HEK293 (cell line): ENCODE results near the gene PHACTR1.

ENCODE experiments used
- CTCF ChIA-PET: fragments of 350-600 bp; formaldehyde crosslinking; extraction: SDS; loops from one replicate; lab custom pipeline; 2021; ENCODE audit warnings: antibody characterized with exemption; lab: Yijun Ruan, JAX
- POLR2A ChIA-PET: fragments of 300-600 bp; formaldehyde crosslinking; extraction: SDS; loops from one replicate; lab custom pipeline; 2020; ENCODE audit warnings: antibody characterized with exemption, inconsistent platforms; lab: Yijun Ruan, JAX
- H3K27ac ChIP-seq: fragments of 200-500 bp; sonication (Bioruptor generic); 2 replicates; pipeline ENCODE4 v1.5.1; 2014; ENCODE audit warnings: low read depth, low read length, control low read depth, inconsistent platforms; ENCODE audit errors: extremely low read depth
- H3K36me3 ChIP-seq, 2 experiments: fragments of 200-500 bp in 1 of 2; sonication (Bioruptor generic) in 1 of 2; 1 replicate in 1 of 2; 2 replicates in 1 of 2; pipeline ENCODE4 v1.5.1; 2014 to 2017; ENCODE audit warnings: inconsistent platforms in 2 of 2, low read length in 2 of 2; ENCODE audit not compliant: control insufficient read depth in 2 of 2, insufficient read depth in 1 of 2
- H3K4me1 ChIP-seq: fragments of 200-500 bp; sonication (Bioruptor generic); 2 replicates; pipeline ENCODE4 v1.5.1; 2014; ENCODE audit warnings: mild to moderate bottlenecking, low read length, inconsistent platforms; ENCODE audit not compliant: control insufficient read depth, insufficient read depth
- H3K4me3 ChIP-seq: 2 replicates; pipeline ENCODE4 v1.5.1; 2011; ENCODE audit warnings: low read depth, mild to moderate bottlenecking, control low read depth, low read length, moderate library complexity
- H3K9me3 ChIP-seq: fragments of 200-500 bp; sonication (Bioruptor generic); 2 replicates; pipeline ENCODE4 v1.5.1; 2014; ENCODE audit warnings: low read depth, low read length, inconsistent platforms; ENCODE audit not compliant: control insufficient read depth, insufficient read depth
- EGR2 ChIP-seq: fragments of 450-650 bp; formaldehyde crosslinking; IDR thresholded peaks from 2 replicates; pipeline ENCODE4 v1.5.1; 2016; ENCODE audit warnings: low read depth, missing biosample characterization, missing genetic modification characterization
- KLF8 ChIP-seq: fragments of 450-650 bp; formaldehyde crosslinking; IDR thresholded peaks from 2 replicates; pipeline ENCODE4 v1.5.1; 2016; ENCODE audit warnings: missing biosample characterization, missing genetic modification characterization
- KLF9 ChIP-seq: fragments of 450-650 bp; formaldehyde crosslinking; IDR thresholded peaks from 2 replicates; pipeline ENCODE4 v1.5.1; 2016; ENCODE audit warnings: missing biosample characterization, missing genetic modification characterization, low read depth
- MEIS1 ChIP-seq: sonication (generic); formaldehyde crosslinking; IDR thresholded peaks from 2 replicates; pipeline ENCODE4 v1.8.1; 2022; ENCODE audit warnings: missing genetic modification reagents, mild to moderate bottlenecking, borderline replicate concordance
- REST ChIP-seq: fragments of 450-650 bp; formaldehyde crosslinking; IDR thresholded peaks from 2 replicates; pipeline ENCODE4 v1.5.1; 2016; ENCODE audit warnings: missing biosample characterization, missing genetic modification characterization
- SCRT2 ChIP-seq: fragments of 450-650 bp; formaldehyde crosslinking; IDR thresholded peaks from 2 replicates; pipeline ENCODE4 v1.5.1; 2016; ENCODE audit warnings: missing biosample characterization, missing genetic modification characterization
- ZFHX2 ChIP-seq: fragments of 450-650 bp; formaldehyde crosslinking; conservative IDR thresholded peaks from 2 replicates; pipeline ENCODE4 v1.5.1; 2016; ENCODE audit warnings: missing biosample characterization, missing genetic modification characterization
- ZNF114 ChIP-seq: fragments of 450-650 bp; formaldehyde crosslinking; IDR thresholded peaks from 2 replicates; pipeline ENCODE4 v1.5.0; 2017; ENCODE audit warnings: missing biosample characterization, missing genetic modification characterization
- ZNF19 ChIP-seq: fragments of 450-650 bp; formaldehyde crosslinking; IDR thresholded peaks from 2 replicates; pipeline ENCODE4; 2016; ENCODE audit warnings: missing biosample characterization, missing genetic modification characterization, low read depth
- ZNF37A ChIP-seq: fragments of 450-650 bp; IDR thresholded peaks from 2 replicates; pipeline ENCODE4 v1.5.1; 2018; ENCODE audit warnings: missing biosample characterization, missing genetic modification characterization
- ZNF585B ChIP-seq: fragments of 450-650 bp; formaldehyde crosslinking; IDR thresholded peaks from 2 replicates; pipeline ENCODE4 v1.5.1; 2016; ENCODE audit warnings: missing biosample characterization, missing genetic modification characterization
- ZNF654 ChIP-seq: fragments of 450-650 bp; formaldehyde crosslinking; IDR thresholded peaks from 2 replicates; pipeline ENCODE4 v1.5.1; 2016; ENCODE audit warnings: low read depth, missing biosample characterization, missing genetic modification characterization
- ZNF704 ChIP-seq: fragments of 450-650 bp; formaldehyde crosslinking; IDR thresholded peaks from 2 replicates; pipeline ENCODE4 v1.5.1; 2016; ENCODE audit warnings: missing biosample characterization, missing genetic modification characterization
- ZNF707 ChIP-seq: fragments of 450-650 bp; formaldehyde crosslinking; IDR thresholded peaks from 2 replicates; pipeline ENCODE4 v1.5.1; 2016; ENCODE audit warnings: missing biosample characterization, missing genetic modification characterization
- ZNF792 ChIP-seq: fragments of 450-650 bp; formaldehyde crosslinking; IDR thresholded peaks from 2 replicates; pipeline ENCODE4 v1.5.1; 2016; ENCODE audit warnings: missing biosample characterization, missing genetic modification characterization
- ZXDB ChIP-seq: fragments of 450-650 bp; formaldehyde crosslinking; IDR thresholded peaks from 2 replicates; pipeline ENCODE4 v1.5.1; 2016; ENCODE audit warnings: missing biosample characterization, missing genetic modification characterization
- TF ChIP-seq, protein P1 (sequence below): fragments of 450-650 bp; formaldehyde crosslinking; IDR thresholded peaks from 2 replicates; pipeline ENCODE4 v1.5.1; 2016; ENCODE audit warnings: missing biosample characterization, missing genetic modification characterization
- TF ChIP-seq, protein P2 (sequence below): fragments of 450-650 bp; formaldehyde crosslinking; IDR thresholded peaks from 2 replicates; pipeline ENCODE4 v1.5.1; 2016; ENCODE audit warnings: missing biosample characterization, missing genetic modification characterization, borderline replicate concordance
- TF ChIP-seq, protein P3 (sequence below): fragments of 450-650 bp; formaldehyde crosslinking; IDR thresholded peaks from 2 replicates; pipeline ENCODE4 v1.5.1; 2017; ENCODE audit warnings: missing biosample characterization, missing genetic modification characterization

Gene PHACTR1

GRCh38 chr6:13305791-13306190, 589.2 kb downstream of the PHACTR1 start (continued):
- TF ChIP-seq, protein P1, sequence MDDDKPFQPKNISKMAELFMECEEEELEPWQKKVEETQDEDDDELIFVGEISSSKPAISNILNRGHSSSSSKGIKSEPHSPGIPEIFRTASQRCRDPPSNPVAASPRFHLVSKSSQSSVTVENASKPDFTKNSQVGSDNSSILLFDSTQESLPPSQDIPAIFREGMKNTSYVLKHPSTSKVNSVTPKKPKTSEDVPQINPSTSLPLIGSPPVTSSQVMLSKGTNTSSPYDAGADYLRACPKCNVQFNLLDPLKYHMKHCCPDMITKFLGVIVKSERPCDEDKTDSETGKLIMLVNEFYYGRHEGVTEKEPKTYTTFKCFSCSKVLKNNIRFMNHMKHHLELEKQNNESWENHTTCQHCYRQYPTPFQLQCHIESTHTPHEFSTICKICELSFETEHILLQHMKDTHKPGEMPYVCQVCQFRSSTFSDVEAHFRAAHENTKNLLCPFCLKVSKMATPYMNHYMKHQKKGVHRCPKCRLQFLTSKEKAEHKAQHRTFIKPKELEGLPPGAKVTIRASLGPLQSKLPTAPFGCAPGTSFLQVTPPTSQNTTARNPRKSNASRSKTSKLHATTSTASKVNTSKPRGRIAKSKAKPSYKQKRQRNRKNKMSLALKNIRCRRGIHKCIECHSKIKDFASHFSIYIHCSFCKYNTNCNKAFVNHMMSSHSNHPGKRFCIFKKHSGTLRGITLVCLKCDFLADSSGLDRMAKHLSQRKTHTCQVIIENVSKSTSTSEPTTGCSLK (tag by site-specific recombination), result no peak
- no peak for TF ChIP-seq ZNF704 (tag by site-specific recombination)
- no peak for TF ChIP-seq ZNF19 (tag by site-specific recombination)
- TF ChIP-seq ZNF654 (tag by site-specific recombination), result no peak
- TF ChIP-seq KLF8, result no peak
- TF ChIP-seq ZNF114 (tag by site-specific recombination), result no peak

- Histone ChIP-seq H3K36me3 (peaks cover 18 to 73% of the 10 kb centered on the region in 2 experiments), H3K4me1 (peaks cover 6% of the 10 kb centered on the region), H3K27ac (no peak overlapping the region), H3K9me3 (no peaks in the 10 kb centered on the region), H3K4me3 (no peak overlapping the region)
- TF ChIP-seq ZNF37A (tag by site-specific recombination) (no peak), EGR2 (tag by site-specific recombination) (no peak), ZNF792 (tag by site-specific recombination) (no peak), KLF9 (tag by site-specific recombination) (no peak), ZXDB (tag by site-specific recombination) (no peak), REST (no peak), ZFHX2 (tag by site-specific recombination) (no peak)
- ChIA-PET CTCF (no interaction called here), POLR2A (no interaction called here)
These were observed 591.0 kb downstream of the PHACTR1 start for GRCh38 chr6:13307508-13307995.

- peaks cover 18 to 76% of the 10 kb centered on the region in 2 experiments for H3K36me3 ChIP-seq
- no peak overlapping the region for H3K27ac ChIP-seq
- H3K4me1 ChIP-seq, result peaks cover 1% of the 10 kb centered on the region
- H3K4me3 ChIP-seq, result no peak overlapping the region
- H3K9me3 ChIP-seq, result no peaks in the 10 kb centered on the region
- ChIA-PET POLR2A (no interaction called here), CTCF (no interaction called here)
- TF ChIP-seq ZNF707 (tag by site-specific recombination) (no peak), ZNF585B (tag by site-specific recombination) (no peak), SCRT2 (tag by site-specific recombination) (no peak), MEIS1 (CRISPR knock-in tag) (no peak)
- TF ChIP-seq, protein P2, sequence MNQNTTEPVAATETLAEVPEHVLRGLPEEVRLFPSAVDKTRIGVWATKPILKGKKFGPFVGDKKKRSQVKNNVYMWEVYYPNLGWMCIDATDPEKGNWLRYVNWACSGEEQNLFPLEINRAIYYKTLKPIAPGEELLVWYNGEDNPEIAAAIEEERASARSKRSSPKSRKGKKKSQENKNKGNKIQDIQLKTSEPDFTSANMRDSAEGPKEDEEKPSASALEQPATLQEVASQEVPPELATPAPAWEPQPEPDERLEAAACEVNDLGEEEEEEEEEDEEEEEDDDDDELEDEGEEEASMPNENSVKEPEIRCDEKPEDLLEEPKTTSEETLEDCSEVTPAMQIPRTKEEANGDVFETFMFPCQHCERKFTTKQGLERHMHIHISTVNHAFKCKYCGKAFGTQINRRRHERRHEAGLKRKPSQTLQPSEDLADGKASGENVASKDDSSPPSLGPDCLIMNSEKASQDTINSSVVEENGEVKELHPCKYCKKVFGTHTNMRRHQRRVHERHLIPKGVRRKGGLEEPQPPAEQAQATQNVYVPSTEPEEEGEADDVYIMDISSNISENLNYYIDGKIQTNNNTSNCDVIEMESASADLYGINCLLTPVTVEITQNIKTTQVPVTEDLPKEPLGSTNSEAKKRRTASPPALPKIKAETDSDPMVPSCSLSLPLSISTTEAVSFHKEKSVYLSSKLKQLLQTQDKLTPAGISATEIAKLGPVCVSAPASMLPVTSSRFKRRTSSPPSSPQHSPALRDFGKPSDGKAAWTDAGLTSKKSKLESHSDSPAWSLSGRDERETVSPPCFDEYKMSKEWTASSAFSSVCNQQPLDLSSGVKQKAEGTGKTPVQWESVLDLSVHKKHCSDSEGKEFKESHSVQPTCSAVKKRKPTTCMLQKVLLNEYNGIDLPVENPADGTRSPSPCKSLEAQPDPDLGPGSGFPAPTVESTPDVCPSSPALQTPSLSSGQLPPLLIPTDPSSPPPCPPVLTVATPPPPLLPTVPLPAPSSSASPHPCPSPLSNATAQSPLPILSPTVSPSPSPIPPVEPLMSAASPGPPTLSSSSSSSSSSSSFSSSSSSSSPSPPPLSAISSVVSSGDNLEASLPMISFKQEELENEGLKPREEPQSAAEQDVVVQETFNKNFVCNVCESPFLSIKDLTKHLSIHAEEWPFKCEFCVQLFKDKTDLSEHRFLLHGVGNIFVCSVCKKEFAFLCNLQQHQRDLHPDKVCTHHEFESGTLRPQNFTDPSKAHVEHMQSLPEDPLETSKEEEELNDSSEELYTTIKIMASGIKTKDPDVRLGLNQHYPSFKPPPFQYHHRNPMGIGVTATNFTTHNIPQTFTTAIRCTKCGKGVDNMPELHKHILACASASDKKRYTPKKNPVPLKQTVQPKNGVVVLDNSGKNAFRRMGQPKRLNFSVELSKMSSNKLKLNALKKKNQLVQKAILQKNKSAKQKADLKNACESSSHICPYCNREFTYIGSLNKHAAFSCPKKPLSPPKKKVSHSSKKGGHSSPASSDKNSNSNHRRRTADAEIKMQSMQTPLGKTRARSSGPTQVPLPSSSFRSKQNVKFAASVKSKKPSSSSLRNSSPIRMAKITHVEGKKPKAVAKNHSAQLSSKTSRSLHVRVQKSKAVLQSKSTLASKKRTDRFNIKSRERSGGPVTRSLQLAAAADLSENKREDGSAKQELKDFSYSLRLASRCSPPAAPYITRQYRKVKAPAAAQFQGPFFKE, result no peak
- TF ChIP-seq, protein P3, sequence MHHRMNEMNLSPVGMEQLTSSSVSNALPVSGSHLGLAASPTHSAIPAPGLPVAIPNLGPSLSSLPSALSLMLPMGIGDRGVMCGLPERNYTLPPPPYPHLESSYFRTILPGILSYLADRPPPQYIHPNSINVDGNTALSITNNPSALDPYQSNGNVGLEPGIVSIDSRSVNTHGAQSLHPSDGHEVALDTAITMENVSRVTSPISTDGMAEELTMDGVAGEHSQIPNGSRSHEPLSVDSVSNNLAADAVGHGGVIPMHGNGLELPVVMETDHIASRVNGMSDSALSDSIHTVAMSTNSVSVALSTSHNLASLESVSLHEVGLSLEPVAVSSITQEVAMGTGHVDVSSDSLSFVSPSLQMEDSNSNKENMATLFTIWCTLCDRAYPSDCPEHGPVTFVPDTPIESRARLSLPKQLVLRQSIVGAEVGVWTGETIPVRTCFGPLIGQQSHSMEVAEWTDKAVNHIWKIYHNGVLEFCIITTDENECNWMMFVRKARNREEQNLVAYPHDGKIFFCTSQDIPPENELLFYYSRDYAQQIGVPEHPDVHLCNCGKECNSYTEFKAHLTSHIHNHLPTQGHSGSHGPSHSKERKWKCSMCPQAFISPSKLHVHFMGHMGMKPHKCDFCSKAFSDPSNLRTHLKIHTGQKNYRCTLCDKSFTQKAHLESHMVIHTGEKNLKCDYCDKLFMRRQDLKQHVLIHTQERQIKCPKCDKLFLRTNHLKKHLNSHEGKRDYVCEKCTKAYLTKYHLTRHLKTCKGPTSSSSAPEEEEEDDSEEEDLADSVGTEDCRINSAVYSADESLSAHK, result no peak
These were observed 591.8 kb downstream of the PHACTR1 start for GRCh38 chr6:13308332-13308731.
